ENCODE data around the gene LDLR. TPM values are rescaled to one million over a fixed set of nuclear protein-coding genes. Genes with fewer than 3 reads are reported as not detected.
"Not testable (repeated sequence)": the region's sequence is repeated elsewhere in the genome, so short reads cannot be mapped to it uniquely, and the experiment has no call there.

The LDLR gene
- total RNA-seq, 2 donors from 2014 or later: 63.8 to 83.5 TPM

GRCh38 chr19:11061952-11062351, 27.3 kb upstream of the LDLR start:
- no peak overlapping the region for H3K4me3 Mint-ChIP-seq
- no peaks in the 10 kb centered on the region for H3K9me3 Mint-ChIP-seq
- peaks cover 46% of the 10 kb centered on the region for H3K36me3 Mint-ChIP-seq (ENCODE audit: low read depth)
- no peaks in the 10 kb centered on the region for H3K27me3 Mint-ChIP-seq
- H3K27ac Mint-ChIP-seq: no peak overlapping the region
- H3K4me1 Mint-ChIP-seq: no peaks in the 10 kb centered on the region
- no peak for ATAC-seq (replicated peaks)

- Mint-ChIP-seq H3K4me1 (no peaks in the 10 kb centered on the region), H3K9me3 (no peaks in the 10 kb centered on the region), H3K36me3 (ENCODE audit: low read depth) (peaks cover 52% of the 10 kb centered on the region), H3K4me3 (no peak overlapping the region), H3K27ac (no peak overlapping the region), H3K27me3 (no peaks in the 10 kb centered on the region)
- no peak for ATAC-seq (replicated peaks)
Observed at GRCh38 chr19:11063434-11063833, 25.8 kb upstream of the LDLR start.

- no peak overlapping the region for H3K27ac Mint-ChIP-seq
- H3K27me3 Mint-ChIP-seq: no peaks in the 10 kb centered on the region
- H3K4me1 Mint-ChIP-seq: peaks cover 5% of the 10 kb centered on the region
- no peak overlapping the region for H3K4me3 Mint-ChIP-seq
- ATAC-seq (replicated peaks): no peak
- peaks cover 44% of the 10 kb centered on the region for H3K36me3 Mint-ChIP-seq (ENCODE audit: low read depth)
- H3K9me3 Mint-ChIP-seq: no peaks in the 10 kb centered on the region
Observed at GRCh38 chr19:11064831-11065303, 24.4 kb upstream of the LDLR start.

GRCh38 chr19:11066326-11066725, 22.9 kb upstream of the LDLR start:
- ATAC-seq (replicated peaks): no peak
- H3K4me1 Mint-ChIP-seq: peaks cover 5% of the 10 kb centered on the region
- H3K27me3 Mint-ChIP-seq: no peaks in the 10 kb centered on the region
- H3K4me3 Mint-ChIP-seq: no peak overlapping the region
- peaks cover 33% of the 10 kb centered on the region for H3K36me3 Mint-ChIP-seq (ENCODE audit: low read depth)
- H3K9me3 Mint-ChIP-seq: no peaks in the 10 kb centered on the region
- no peak overlapping the region for H3K27ac Mint-ChIP-seq

GRCh38 chr19:11067356-11068113, 21.7 kb upstream of the LDLR start:
- Mint-ChIP-seq H3K4me1 (peaks cover 5% of the 10 kb centered on the region), H3K4me3 (no peak overlapping the region), H3K36me3 (ENCODE audit: low read depth) (peaks cover 25% of the 10 kb centered on the region), H3K9me3 (no peaks in the 10 kb centered on the region), H3K27ac (no peak overlapping the region), H3K27me3 (no peaks in the 10 kb centered on the region)
- no peak for ATAC-seq (replicated peaks)

- Mint-ChIP-seq H3K27me3 (no peaks in the 10 kb centered on the region), H3K9me3 (no peaks in the 10 kb centered on the region), H3K4me1 (peaks cover 8% of the 10 kb centered on the region), H3K36me3 (ENCODE audit: low read depth) (peaks cover 15% of the 10 kb centered on the region), H3K27ac (no peak overlapping the region), H3K4me3 (no peak overlapping the region)
- ATAC-seq (replicated peaks): no peak
Observed at GRCh38 chr19:11069561-11069960, 19.7 kb upstream of the LDLR start.

GRCh38 chr19:11070123-11070522, 19.1 kb upstream of the LDLR start:
- Mint-ChIP-seq H3K4me3 (no peak overlapping the region), H3K27me3 (no peaks in the 10 kb centered on the region), H3K36me3 (ENCODE audit: low read depth) (peaks cover 10% of the 10 kb centered on the region), H3K27ac (no peak overlapping the region), H3K9me3 (no peaks in the 10 kb centered on the region), H3K4me1 (peaks cover 9% of the 10 kb centered on the region)
- ATAC-seq (replicated peaks): no peak

- no peaks in the 10 kb centered on the region for H3K27me3 Mint-ChIP-seq
- no peaks in the 10 kb centered on the region for H3K36me3 Mint-ChIP-seq (ENCODE audit: low read depth)
- no peaks in the 10 kb centered on the region for H3K9me3 Mint-ChIP-seq
- H3K27ac Mint-ChIP-seq: no peak overlapping the region
- no peak for ATAC-seq (replicated peaks)
- no peak overlapping the region for H3K4me3 Mint-ChIP-seq
- peaks cover 9% of the 10 kb centered on the region for H3K4me1 Mint-ChIP-seq
Observed at GRCh38 chr19:11073568-11073967, 15.7 kb upstream of the LDLR start.

GRCh38 chr19:11076792-11077191, 12.5 kb upstream of the LDLR start:
- not testable (repeated sequence) for ATAC-seq (replicated peaks); H3K27me3 Mint-ChIP-seq; H3K9me3 Mint-ChIP-seq

GRCh38 chr19:11078893-11079292, 10.4 kb upstream of the LDLR start:
- no peaks in the 10 kb centered on the region for H3K27me3 Mint-ChIP-seq
- no peak overlapping the region for H3K4me3 Mint-ChIP-seq
- no peaks in the 10 kb centered on the region for H3K9me3 Mint-ChIP-seq
- no peak overlapping the region for H3K27ac Mint-ChIP-seq
- no peaks in the 10 kb centered on the region for H3K36me3 Mint-ChIP-seq (ENCODE audit: low read depth)
- peaks cover 5% of the 10 kb centered on the region for H3K4me1 Mint-ChIP-seq
- no peak for ATAC-seq (replicated peaks)

More at GRCh38 chr19:11076792-11077191, 12.5 kb upstream of the LDLR start:
- not testable (repeated sequence) for H3K36me3 Mint-ChIP-seq (ENCODE audit: low read depth); H3K4me1 Mint-ChIP-seq; H3K4me3 Mint-ChIP-seq
- H3K27ac Mint-ChIP-seq: peak overlapping the region; percentile 39

- no peak overlapping the region for H3K4me3 Mint-ChIP-seq
- no peak overlapping the region for H3K27ac Mint-ChIP-seq
- no peaks in the 10 kb centered on the region for H3K9me3 Mint-ChIP-seq
- no peak for ATAC-seq (replicated peaks)
- H3K4me1 Mint-ChIP-seq: no peaks in the 10 kb centered on the region
- no peaks in the 10 kb centered on the region for H3K36me3 Mint-ChIP-seq (ENCODE audit: low read depth)
- no peaks in the 10 kb centered on the region for H3K27me3 Mint-ChIP-seq
Observed at GRCh38 chr19:11079999-11080398, 9.3 kb upstream of the LDLR start.

- Mint-ChIP-seq H3K4me1 (no peaks in the 10 kb centered on the region), H3K36me3 (ENCODE audit: low read depth) (peaks cover 34% of the 10 kb centered on the region), H3K27me3 (no peaks in the 10 kb centered on the region), H3K9me3 (no peaks in the 10 kb centered on the region), H3K27ac (no peak overlapping the region), H3K4me3 (peak overlapping the region; percentile 90)
- ATAC-seq (replicated peaks): no peak
Observed at GRCh38 chr19:11087870-11088505, 1.3 kb upstream of the LDLR start.

- Mint-ChIP-seq H3K4me1 (no peaks in the 10 kb centered on the region), H3K27me3 (no peaks in the 10 kb centered on the region), H3K36me3 (ENCODE audit: low read depth) (peaks cover 41% of the 10 kb centered on the region), H3K4me3 (peak overlapping the region; percentile 90), H3K9me3 (no peaks in the 10 kb centered on the region), H3K27ac (peak overlapping the region; percentile 98)
- ATAC-seq (replicated peaks): no peak
Observed at GRCh38 chr19:11088506-11089253, 583 bp upstream of the LDLR start.

- H3K4me1 Mint-ChIP-seq, H3K27me3 Mint-ChIP-seq, H3K9me3 Mint-ChIP-seq: not testable (repeated sequence)
- peak; percentile 1 for ATAC-seq (replicated peaks)
- H3K27ac Mint-ChIP-seq: peak overlapping the region; percentile 98
- H3K36me3 Mint-ChIP-seq (ENCODE audit: low read depth): peaks cover 54% of the 10 kb centered on the region
- H3K4me3 Mint-ChIP-seq: peak overlapping the region; percentile 90
Observed at GRCh38 chr19:11090014-11090263, 676 bp downstream of the LDLR start.
